Measurements from ENCODE around the gene SSBP4.

GRCh38 chr19:18478545-18479311, 59.5 kb downstream of the SSBP4 start:
- TF ChIP-seq CTCF (conservative IDR thresholded peaks at IDR 0.05; ENCODE audit: low read depth, low read length) (no peak), EZH2 (IDR thresholded peaks at IDR 0.05; ENCODE audit: low read length, unreplicated experiment) (no peak), EZH2phosphoT487 (IDR thresholded peaks at IDR 0.05; ENCODE audit: borderline replicate concordance, low read length) (no peak)

Data from PC-3 (cell line).